Daoy (cell line): ENCODE data around the gene UCHL1. TPM values are rescaled to one million over a fixed set of nuclear protein-coding genes. Genes with fewer than 3 reads are reported as not detected.
"Not testable (repeated sequence)": the region's sequence is repeated elsewhere in the genome, so short reads cannot be mapped to it uniquely, and the experiment has no call there.

Experiments
- DNase-seq: peaks from one replicate; pipeline ENCODE4 v3.0.0-alpha.2; 2015; ENCODE audit warnings: low read depth
- total RNA-seq: library from RNA; depleted of rRNA; stranded (reverse); fragments of >200 nt; shearing (Covaris generic); gene quantifications from 2 replicates; pipeline ENCODE4 v1.2.3, GENCODE V29; 2014; rRNA removed

Gene UCHL1
- total RNA-seq, 1 experiment from 2014 or later, result 1,896 TPM

DNA sequence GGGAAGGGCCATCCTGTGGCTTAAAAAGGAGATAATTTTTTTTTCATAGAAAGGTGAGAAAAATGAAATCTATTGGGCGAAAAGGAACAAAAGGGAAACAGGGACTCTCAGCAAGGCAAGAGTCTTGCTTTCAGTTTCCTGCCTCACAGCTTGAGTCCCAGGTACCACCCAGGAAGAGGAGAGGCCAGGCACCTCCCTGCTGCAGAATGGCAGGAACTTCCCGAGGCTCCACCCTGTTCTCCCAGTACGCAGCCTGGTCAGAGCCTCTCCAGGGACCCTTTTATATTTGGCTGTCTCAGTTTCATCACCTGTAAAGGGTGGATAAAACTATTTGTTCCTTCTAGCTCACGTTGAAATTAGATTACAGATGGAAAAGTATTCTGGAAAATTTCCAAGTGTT lies 33.8 kb downstream of the UCHL1 start:
- DNase-seq, result peak; percentile 25

DNA sequence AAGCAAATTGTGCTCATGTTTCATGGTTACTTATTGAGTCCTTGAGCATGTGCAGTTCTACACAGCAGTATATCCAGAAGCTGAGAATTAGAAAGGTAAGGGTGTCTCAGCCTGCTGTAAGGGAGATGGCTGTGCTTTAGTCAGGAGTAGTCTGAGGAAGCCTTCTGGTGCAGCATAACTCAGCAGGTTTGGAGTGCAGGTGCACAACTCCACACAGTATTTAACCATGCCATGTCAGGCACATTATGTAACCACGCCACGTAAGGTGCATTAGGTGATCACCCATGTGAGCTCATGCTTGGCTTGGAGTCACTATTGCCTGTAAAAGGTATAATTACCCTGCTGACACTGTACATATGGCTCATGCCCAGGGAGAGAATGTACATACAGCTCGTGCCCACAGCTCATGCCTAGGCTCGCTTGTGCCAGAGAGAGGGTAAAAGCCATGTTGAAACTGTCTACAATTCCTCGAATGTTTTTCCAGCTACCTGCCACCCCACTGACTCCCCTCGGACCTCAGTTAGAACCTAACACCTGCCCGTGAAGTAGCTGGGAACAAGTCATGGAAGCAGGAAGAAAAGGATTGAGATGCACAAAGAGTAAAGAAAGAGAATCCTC lies 37.8 kb downstream of the UCHL1 start:
- no peak for DNase-seq

DNA sequence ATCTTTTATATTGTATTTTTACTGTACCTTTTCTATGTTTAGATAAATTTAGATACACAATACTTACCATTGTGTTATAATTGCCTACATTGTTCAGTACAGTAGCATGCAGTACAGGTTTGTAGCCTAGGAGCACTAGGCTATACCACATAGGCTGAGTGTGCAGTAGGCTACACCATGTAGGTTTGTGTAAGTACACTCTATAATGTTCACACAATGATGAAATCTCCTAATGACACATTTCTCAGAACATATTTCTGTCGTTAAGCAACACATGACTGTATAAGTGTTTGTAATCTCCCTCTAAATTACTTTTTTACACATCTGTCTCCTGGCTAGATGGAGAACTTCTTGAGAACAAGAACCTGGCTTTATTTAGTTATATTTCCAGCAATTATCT lies 40.3 kb downstream of the UCHL1 start:
- DNase-seq, result no peak

DNA sequence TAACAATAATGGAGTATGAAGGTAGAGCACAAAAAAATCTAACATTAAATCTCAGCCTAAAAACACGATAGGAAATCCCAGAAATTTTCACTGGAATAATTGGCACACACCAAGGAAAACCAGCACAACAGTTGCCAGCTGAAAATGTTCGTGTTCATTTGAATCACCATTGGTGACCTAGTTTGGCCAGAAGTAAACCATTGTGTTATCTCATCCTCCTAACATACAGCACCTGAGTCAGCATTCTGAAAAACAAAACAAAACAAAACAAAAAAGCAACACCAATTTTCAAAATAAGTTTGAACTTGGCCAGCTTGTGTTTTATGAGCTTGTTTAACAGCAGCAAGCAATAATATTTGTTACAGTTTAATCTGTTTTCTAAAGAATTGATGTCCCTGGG lies 41.1 kb downstream of the UCHL1 start:
- no peak for DNase-seq

DNA sequence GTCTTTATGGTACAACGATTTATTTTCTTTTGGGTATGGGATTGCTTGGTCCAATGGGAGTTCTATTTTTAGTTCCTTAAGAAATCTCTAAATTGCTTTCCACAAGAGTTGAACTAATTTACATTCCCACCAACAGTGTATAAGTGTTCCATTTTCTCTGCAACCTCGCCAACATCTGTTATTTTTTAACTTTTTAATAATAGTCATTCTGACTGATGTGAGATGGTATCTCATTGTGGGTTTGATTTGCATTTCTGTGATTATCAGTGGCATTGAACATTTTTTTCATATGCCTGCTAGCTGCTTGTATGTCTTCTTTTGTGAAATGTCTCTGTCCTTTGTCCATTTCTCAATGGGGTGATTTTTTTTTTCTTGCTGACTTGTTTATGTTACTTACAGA lies 42.8 kb downstream of the UCHL1 start:
- no peak for DNase-seq

DNA sequence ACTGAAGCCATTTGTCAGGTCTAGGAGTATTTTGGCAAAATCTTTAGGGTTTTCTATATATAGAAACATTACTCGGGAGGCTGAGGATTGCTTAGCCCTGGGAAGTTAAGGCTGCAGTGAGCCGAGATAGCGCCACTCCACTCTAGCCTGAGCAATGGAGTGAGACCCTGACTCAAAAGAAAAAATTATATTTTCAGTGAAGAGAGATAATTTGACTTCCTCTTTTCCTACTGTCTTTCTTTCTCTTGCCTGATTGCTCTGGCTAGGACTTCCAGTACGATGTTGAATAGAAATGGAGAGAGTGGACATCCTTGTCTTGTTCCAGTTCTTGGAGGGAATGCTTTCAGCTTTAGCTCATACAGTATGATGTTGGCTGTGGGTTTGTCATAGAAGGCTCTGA lies 44.4 kb downstream of the UCHL1 start:
- no peak for DNase-seq

DNA sequence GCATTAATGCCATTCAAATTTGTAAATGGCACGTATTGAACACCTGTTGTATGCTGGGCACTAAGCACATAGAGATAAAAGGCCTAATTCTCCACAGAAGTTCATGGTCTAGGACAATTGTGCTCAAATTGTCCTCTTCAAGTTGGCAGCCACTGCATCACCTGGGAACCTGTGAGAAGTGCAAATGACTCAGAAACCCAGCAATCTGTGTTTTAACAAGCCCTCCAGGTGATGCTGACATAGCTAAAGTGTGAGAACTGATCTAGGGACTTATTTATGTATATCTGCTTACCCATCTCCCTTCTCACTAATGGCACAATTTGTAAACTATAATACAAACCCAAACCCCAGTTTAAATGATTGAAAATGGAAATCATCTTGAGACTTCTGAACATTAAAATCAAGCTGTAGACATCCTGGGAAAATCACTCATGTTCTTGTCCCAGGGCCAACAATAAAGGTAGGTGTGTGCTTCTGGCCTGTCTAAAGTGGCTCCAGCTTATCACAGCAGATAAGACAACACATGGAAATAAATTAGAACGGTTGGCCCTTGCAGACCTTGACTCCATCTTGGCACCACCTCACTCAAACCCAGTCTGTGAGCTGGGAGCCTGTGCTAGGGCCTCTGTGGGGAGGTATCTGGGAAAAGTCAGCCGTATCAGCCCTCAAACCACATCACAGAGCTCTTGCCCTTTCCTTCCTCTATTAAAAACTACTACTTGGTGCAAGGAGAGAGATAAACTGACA lies 46.8 kb downstream of the UCHL1 start:
- DNase-seq, result no peak

DNA sequence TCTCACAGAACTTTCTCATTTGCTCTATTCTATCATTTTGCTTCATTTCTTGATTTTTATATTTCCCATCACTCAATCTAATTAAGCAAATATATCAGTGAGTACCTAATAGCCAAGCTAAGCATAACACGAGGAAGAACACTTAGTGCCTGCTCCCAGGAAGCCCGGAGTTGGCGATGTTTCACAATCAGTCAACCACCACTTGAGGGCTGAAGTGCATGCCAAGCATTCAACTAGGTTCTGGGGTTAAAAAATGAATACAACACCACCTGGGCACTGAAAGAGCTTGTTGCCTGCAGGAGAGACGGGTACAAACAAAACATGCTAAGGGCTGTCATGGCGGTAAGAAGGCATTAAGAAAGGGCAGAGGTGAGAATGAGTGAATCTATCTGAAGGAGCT lies 47.5 kb downstream of the UCHL1 start:
- DNase-seq, result no peak

DNA sequence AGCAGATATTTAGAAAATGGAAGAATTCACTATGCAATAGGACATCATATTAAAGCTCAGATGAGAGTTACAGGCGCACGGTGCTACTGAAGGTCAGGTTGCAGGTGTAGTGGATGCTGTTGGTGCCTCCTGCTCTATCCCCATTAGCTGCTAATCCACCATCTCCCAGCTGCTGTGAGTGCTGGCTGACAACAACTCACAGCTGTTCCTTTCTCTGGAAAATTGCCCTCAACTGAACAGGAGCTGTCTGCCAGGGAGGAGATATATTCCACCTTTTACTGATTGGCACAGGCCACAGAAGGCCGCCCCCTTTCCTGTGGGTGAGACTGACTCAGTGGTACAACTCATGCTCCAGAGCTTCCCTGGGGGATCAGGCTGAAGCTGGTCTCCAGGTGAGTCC lies 48.7 kb downstream of the UCHL1 start:
- DNase-seq, result no peak

DNA sequence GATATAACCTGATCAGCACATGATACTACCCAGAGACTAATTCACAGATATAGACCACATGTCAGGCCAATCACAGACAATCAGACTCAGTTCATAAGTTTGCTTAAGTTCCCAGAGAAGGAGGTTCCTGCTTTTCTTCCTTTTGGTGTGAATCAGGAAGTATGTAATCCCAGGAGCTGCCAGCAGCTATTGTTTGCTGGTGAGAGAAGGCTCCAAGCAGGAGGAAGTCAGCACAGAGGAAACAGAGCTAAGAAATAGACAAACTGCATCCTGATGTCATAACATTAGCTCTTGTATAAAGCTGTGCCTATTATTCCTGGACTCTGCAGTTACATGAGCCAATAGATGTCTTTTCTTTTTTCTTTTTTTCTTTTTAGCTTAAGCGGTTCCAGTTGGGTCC lies 50.9 kb downstream of the UCHL1 start:
- DNase-seq, result no peak

DNA sequence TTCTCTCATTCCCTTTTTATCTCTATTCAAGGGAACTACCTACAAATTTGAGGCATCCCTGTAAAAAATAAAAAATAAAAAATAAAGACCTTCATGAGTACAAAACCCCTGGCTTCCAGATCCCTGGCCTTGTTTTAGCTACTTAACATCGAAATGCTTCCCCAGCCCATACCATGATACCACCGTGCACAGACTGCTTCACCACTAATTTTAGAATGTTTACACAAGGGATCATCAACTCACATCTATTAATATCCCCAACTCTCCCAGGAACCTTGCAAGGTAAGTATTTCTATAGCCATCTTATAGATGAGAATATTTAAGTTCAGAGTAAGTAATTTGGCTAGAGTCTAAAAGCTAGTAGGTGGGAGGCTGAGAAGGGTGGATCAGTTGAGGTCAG lies 51.7 kb downstream of the UCHL1 start:
- DNase-seq, result no peak

DNA sequence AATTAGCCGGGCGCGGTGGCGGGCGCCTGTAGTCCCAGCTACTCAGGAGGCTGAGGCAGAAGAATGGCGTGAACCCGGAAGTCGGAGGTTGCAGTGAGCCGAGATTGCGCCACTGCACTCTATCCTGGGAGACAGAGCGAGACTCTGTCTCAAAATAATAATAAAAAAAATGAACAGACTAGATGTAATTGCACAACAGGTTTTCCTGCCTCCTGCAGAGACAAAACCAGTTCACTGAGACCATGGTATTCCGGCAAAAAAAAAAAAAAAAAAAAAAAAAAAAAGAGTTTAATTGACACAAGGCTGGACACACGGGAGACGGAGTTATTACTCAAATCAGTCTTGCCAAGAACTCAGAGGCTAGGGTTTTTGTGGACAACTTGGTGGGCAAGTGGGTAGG lies 58.7 kb downstream of the UCHL1 start:
- not testable (repeated sequence) for DNase-seq

DNA sequence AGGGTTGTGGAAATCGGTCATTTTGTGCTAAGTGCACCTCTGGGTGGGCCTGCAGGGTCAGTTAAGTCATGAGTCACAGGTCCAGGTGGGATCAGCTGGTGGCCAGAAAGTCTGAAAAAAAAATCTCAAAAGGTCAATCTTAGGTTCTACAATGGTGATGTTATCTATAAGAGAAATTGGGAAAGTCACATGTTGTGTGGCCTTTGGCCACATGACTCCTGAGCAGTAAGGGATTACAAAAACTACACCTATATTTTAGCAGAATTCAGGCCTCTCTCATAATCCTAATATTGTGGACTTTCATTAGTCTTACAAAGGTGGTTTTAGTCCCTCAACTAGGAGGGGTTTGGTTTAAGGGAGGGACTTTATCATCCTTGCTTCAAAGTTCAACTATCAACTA lies 59.1 kb downstream of the UCHL1 start:
- no peak for DNase-seq

Other genes with a start within 250 kb of the UCHL1 start
- 32.9 and 51.0 TPM in 2 replicates for gene APBB2, start 42.4 kb upstream of the UCHL1 start, total RNA-seq